GM06990 (cell line): ENCODE data around the gene RCN1.

Source experiments
- DNase-seq: peaks from one replicate; pipeline ENCODE4 v3.0.0-alpha.2; 2011; ENCODE audit not compliant: insufficient read length; ENCODE audit errors: extremely low read depth
- H3K27me3 ChIP-seq: replicated peaks from 2 replicates; pipeline ENCODE4 v1.6.0; 2011; ENCODE audit warnings: low read length; ENCODE audit not compliant: control insufficient read depth, insufficient read depth
- H3K36me3 ChIP-seq: 2 replicates; pipeline ENCODE4 v1.5.1; 2011; ENCODE audit warnings: low read length; ENCODE audit not compliant: control insufficient read depth, insufficient read depth
- H3K4me3 ChIP-seq: replicated peaks from 2 replicates; pipeline ENCODE4 v1.5.1; 2011; ENCODE audit warnings: low read depth, mild to moderate bottlenecking, control low read depth, low read length
- CTCF ChIP-seq: IDR thresholded peaks from 2 replicates; pipeline ENCODE4 v1.5.1; 2011; ENCODE audit warnings: low read length, control low read depth, mild to moderate bottlenecking, inconsistent platforms; ENCODE audit not compliant: insufficient read depth, poor library complexity, severe bottlenecking

Gene RCN1

DNA sequence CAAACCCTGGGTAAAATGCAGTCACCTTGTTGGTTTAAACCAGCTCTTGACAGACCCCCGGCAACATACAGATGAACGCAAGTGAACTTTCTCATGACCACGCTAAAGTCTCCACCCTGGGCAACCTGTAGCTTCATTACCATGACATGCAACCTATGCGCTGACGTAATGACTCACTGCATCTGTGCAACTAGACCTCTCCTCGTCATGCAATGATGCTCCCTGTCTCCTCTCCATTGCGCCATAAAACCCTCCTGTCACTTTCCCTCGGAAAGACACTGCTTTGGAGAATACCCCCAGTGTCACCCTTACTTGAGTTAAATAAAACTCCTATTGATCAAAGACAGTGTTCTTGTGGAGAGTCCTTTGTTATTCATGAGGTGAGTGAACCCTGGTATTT is 52.5 kb downstream of the RCN1 start:
- DNase-seq, result no peak
- Histone ChIP-seq H3K27me3 (no peaks in the 10 kb centered on the region; the same call in 1 of the 2 replicates), H3K36me3 (no peaks in the 10 kb centered on the region), H3K4me3 (no peak overlapping the region)
- no peak for TF ChIP-seq CTCF

DNA sequence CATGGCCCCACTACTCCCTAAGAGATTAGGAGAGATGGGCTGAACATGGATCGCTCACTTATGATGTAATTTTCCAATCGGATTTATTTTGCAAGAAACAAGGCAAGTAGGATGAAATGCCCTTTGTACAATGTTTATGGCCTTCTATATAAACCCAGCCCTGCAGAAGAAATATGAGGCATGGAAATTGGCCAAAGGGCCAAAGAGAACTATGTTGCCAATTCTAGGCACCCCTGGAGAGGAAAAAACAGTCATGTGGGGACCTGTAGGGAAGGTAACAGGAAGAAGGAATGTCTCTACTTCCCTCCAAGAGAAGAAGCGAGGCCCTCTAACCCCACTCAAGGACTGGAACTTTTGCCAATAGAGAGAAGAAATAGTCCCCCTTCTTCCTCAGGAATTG is 54.4 kb downstream of the RCN1 start:
- DNase-seq, result no peak

GRCh38 chr11:32148895-32149294 is 58.0 kb downstream of the RCN1 start:
- Histone ChIP-seq H3K27me3 (no peaks in the 10 kb centered on the region; the same call in 1 of the 2 replicates), H3K4me3 (no peak overlapping the region), H3K36me3 (no peaks in the 10 kb centered on the region)
- TF ChIP-seq CTCF, result no peak
- no peak for DNase-seq

More for the DNA sequence above, 54.4 kb downstream of the RCN1 start:
- H3K27me3 ChIP-seq, result no peaks in the 10 kb centered on the region; the same call in 1 of the 2 replicates
- H3K4me3 ChIP-seq, result no peak overlapping the region
- TF ChIP-seq CTCF, result no peak
- no peaks in the 10 kb centered on the region for H3K36me3 ChIP-seq

DNA sequence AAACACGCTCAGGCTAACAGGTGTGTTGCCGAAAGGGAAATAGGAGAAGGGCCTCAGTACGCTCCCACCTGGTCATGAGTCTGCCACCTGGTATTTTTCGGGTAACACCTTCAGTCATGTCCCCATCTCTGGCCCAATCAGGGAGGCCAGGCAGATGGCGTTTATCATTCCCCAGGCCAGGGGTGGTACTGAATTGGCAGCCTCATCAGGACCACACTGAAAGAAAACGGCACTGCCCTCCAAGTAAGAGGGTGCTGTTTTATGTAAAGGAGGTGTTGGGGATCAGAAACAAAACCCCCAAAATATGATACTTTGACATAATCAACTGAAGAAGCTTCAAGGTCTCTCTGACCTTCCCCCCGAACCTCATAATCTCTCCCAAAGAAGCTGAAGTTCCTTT is 58.9 kb downstream of the RCN1 start:
- Histone ChIP-seq H3K27me3 (no peaks in the 10 kb centered on the region; the same call in 1 of the 2 replicates), H3K4me3 (no peak overlapping the region), H3K36me3 (no peaks in the 10 kb centered on the region)
- TF ChIP-seq CTCF, result no peak
- no peak for DNase-seq

GRCh38 chr11:32151027-32151426 is 60.2 kb downstream of the RCN1 start:
- TF ChIP-seq CTCF, result no peak
- Histone ChIP-seq H3K4me3 (no peak overlapping the region), H3K27me3 (no peaks in the 10 kb centered on the region), H3K36me3 (no peaks in the 10 kb centered on the region)
- DNase-seq, result no peak

GRCh38 chr11:32152216-32152615 is 61.3 kb downstream of the RCN1 start:
- Histone ChIP-seq H3K27me3 (no peaks in the 10 kb centered on the region), H3K4me3 (no peak overlapping the region), H3K36me3 (no peaks in the 10 kb centered on the region)
- DNase-seq, result no peak
- TF ChIP-seq CTCF, result no peak
